Parathyroid adenoma (tissue), 2 donors: Measurements from ENCODE around the gene DUOXA2.

Experiments
- H2AFZ ChIP-seq: fragments of 300-600 bp; sonication (generic); one replicate; pipeline ENCODE4 v1.7.0; 2017; ENCODE audit warnings: antibody characterized with exemption, mild to moderate bottlenecking
- H3K27ac ChIP-seq: fragments of 300-600 bp; sonication (generic); one replicate; pipeline ENCODE4 v1.7.0; 2017
- H3K27me3 ChIP-seq: fragments of 300-600 bp; sonication (generic); one replicate; pipeline ENCODE4 v1.7.0; 2017; ENCODE audit warnings: low read length; ENCODE audit not compliant: control insufficient read depth, insufficient read depth
- H3K36me3 ChIP-seq: fragments of 300-600 bp; sonication (generic); one replicate; pipeline ENCODE4 v1.7.0; 2017; ENCODE audit warnings: low read length; ENCODE audit not compliant: control insufficient read depth, insufficient read depth
- H3K4me1 ChIP-seq: fragments of 300-600 bp; sonication (generic); one replicate; pipeline ENCODE4 v1.7.0; 2017; ENCODE audit warnings: control low read depth
- H3K4me2 ChIP-seq: fragments of 300-600 bp; sonication (generic); one replicate; pipeline ENCODE4 v1.7.0; 2017; ENCODE audit warnings: low read length
- H3K4me3 ChIP-seq: fragments of 300-600 bp; sonication (generic); one replicate; pipeline ENCODE4 v1.7.0; 2017; ENCODE audit warnings: low read depth, low read length
- H3K79me2 ChIP-seq: fragments of 300-600 bp; sonication (generic); one replicate; pipeline ENCODE4 v1.7.0; 2017; ENCODE audit warnings: control low read depth
- H3K9ac ChIP-seq: fragments of 300-600 bp; sonication (generic); one replicate; pipeline ENCODE4 v1.7.0; 2017; ENCODE audit warnings: mild to moderate bottlenecking
- H3K9me3 ChIP-seq: fragments of 300-600 bp; sonication (generic); one replicate; pipeline ENCODE4 v1.7.0; 2017; ENCODE audit warnings: low read length; ENCODE audit not compliant: control insufficient read depth
- CTCF ChIP-seq: fragments of 300-600 bp; sonication (generic); IDR thresholded peaks from one replicate; pipeline ENCODE4 v1.7.0; 2017; ENCODE audit warnings: antibody characterized with exemption, mild to moderate bottlenecking
- donor health status: primary hyperparathyroidism.

Gene DUOXA2

GRCh38 chr15:45089712-45090373, 24.3 kb upstream of the DUOXA2 start:
- Histone ChIP-seq H3K27me3 (no peaks in the 10 kb centered on the region), H2AFZ (no peak overlapping the region), H3K79me2 (no peaks in the 10 kb centered on the region), H3K4me2 (no peak overlapping the region), H3K27ac (no peak overlapping the region), H3K4me3 (no peak overlapping the region), H3K4me1 (no peaks in the 10 kb centered on the region), H3K9ac (no peak overlapping the region), H3K9me3 (no peaks in the 10 kb centered on the region), H3K36me3 (no peaks in the 10 kb centered on the region)
- no peak for TF ChIP-seq CTCF

- Histone ChIP-seq H2AFZ (no peak overlapping the region), H3K9me3 (no peaks in the 10 kb centered on the region), H3K9ac (no peak overlapping the region), H3K4me1 (no peaks in the 10 kb centered on the region), H3K36me3 (no peaks in the 10 kb centered on the region), H3K4me2 (no peak overlapping the region), H3K4me3 (no peak overlapping the region), H3K27me3 (no peaks in the 10 kb centered on the region), H3K79me2 (no peaks in the 10 kb centered on the region), H3K27ac (no peak overlapping the region)
- TF ChIP-seq CTCF = no peak
Measured at GRCh38 chr15:45091161-45091560, 23.0 kb upstream of the DUOXA2 start.

GRCh38 chr15:45091576-45091975, 22.6 kb upstream of the DUOXA2 start:
- no peaks in the 10 kb centered on the region for H3K36me3 ChIP-seq
- H3K4me2 ChIP-seq = no peak overlapping the region
- TF ChIP-seq CTCF = no peak
- no peaks in the 10 kb centered on the region for H3K9me3 ChIP-seq
- no peak overlapping the region for H3K4me3 ChIP-seq
- no peak overlapping the region for H2AFZ ChIP-seq
- no peak overlapping the region for H3K27ac ChIP-seq
- no peak overlapping the region for H3K9ac ChIP-seq
- H3K4me1 ChIP-seq = no peaks in the 10 kb centered on the region
- no peaks in the 10 kb centered on the region for H3K79me2 ChIP-seq
- H3K27me3 ChIP-seq = no peaks in the 10 kb centered on the region

GRCh38 chr15:45093013-45093412, 21.1 kb upstream of the DUOXA2 start:
- no peaks in the 10 kb centered on the region for H3K9me3 ChIP-seq
- H3K4me1 ChIP-seq = no peaks in the 10 kb centered on the region
- no peaks in the 10 kb centered on the region for H3K36me3 ChIP-seq
- no peaks in the 10 kb centered on the region for H3K27me3 ChIP-seq
- H3K4me2 ChIP-seq = no peak overlapping the region
- no peak overlapping the region for H3K4me3 ChIP-seq
- H3K79me2 ChIP-seq = no peaks in the 10 kb centered on the region
- no peak overlapping the region for H3K27ac ChIP-seq
- no peak for TF ChIP-seq CTCF
- no peak overlapping the region for H3K9ac ChIP-seq
- H2AFZ ChIP-seq = no peak overlapping the region
